Mesodermal cell (in vitro differentiated cells): ENCODE data around the gene TBCD.
"Not testable (repeated sequence)": the region's sequence is repeated elsewhere in the genome, so short reads cannot be mapped to it uniquely, and the experiment has no call there.

Experiments
- H3K27ac ChIP-seq: 2 replicates; pipeline ENCODE4 v1.7.0; 2013; ENCODE audit warnings: mild to moderate bottlenecking, low read depth, low read length, moderate library complexity; ENCODE audit not compliant: severe bottlenecking
- H3K36me3 ChIP-seq: 2 replicates; pipeline ENCODE4 v1.7.1; 2013; ENCODE audit warnings: mild to moderate bottlenecking, low read length, moderate library complexity; ENCODE audit not compliant: control insufficient read depth, insufficient read depth
- H3K4me1 ChIP-seq: one replicate; pipeline ENCODE4 v1.7.1; 2013; ENCODE audit warnings: mild to moderate bottlenecking, low read length; ENCODE audit not compliant: insufficient read depth, control insufficient read depth, poor library complexity, severe bottlenecking
- H3K4me3 ChIP-seq: 2 replicates; pipeline ENCODE4 v1.7.0; 2013; ENCODE audit warnings: low read length, control low read depth, mild to moderate bottlenecking; ENCODE audit not compliant: insufficient read depth, poor library complexity, severe bottlenecking; ENCODE audit errors: extremely low read depth
- H3K9me3 ChIP-seq: 2 replicates; pipeline ENCODE4 v1.7.1; 2013; ENCODE audit warnings: mild to moderate bottlenecking, low read length, moderate library complexity; ENCODE audit not compliant: control insufficient read depth
- WGBS, 2 experiments: methylation state at CpG; one replicate each; pipeline ENCODE4 v1.1.5; 2013; ENCODE audit warnings: missing lambda C conversion rate in 2 of 2; ENCODE audit not compliant: insufficient coverage in 2 of 2; 5-methylcytosine and 5-hydroxymethylcytosine counted together

TBCD gene

GRCh38 chr17:82985973-82986372, 234.1 kb downstream of the TBCD start:
- Histone ChIP-seq H3K9me3 (no peaks in the 10 kb centered on the region), H3K36me3 (no peaks in the 10 kb centered on the region), H3K4me1 (peaks cover 11% of the 10 kb centered on the region), H3K27ac (peak overlapping the region; percentile 42), H3K4me3 (no peak overlapping the region)
- WGBS, 2 experiments, result 41 to 44% methylated on average over 14 to 17 of the region's 17 CpGs

- H3K4me3 ChIP-seq, H3K27ac ChIP-seq, H3K9me3 ChIP-seq, H3K36me3 ChIP-seq: not testable (repeated sequence)
- H3K4me1 ChIP-seq, result peaks cover 11% of the 10 kb centered on the region
- 81 to 100% methylated on average over 2 of the region's 3 CpGs for WGBS, 2 experiments
Measured at GRCh38 chr17:82989051-82989450, 237.2 kb downstream of the TBCD start.

GRCh38 chr17:82989881-82990280, 238.0 kb downstream of the TBCD start:
- WGBS, 2 experiments, result 88 to 100% methylated on average over 2 of the region's 5 CpGs
- Histone ChIP-seq H3K4me3 (no peak overlapping the region), H3K9me3 (no peaks in the 10 kb centered on the region), H3K4me1 (peaks cover 11% of the 10 kb centered on the region), H3K27ac (no peak overlapping the region), H3K36me3 (no peaks in the 10 kb centered on the region)

- Histone ChIP-seq H3K27ac (no peak overlapping the region), H3K36me3 (no peaks in the 10 kb centered on the region), H3K4me3 (no peak overlapping the region), H3K9me3 (no peaks in the 10 kb centered on the region), H3K4me1 (no peaks in the 10 kb centered on the region)
Measured at GRCh38 chr17:82993005-82993404, 241.1 kb downstream of the TBCD start.
